ENCODE data around the gene TMEM191C.
"Not testable (repeated sequence)": the region's sequence is repeated elsewhere in the genome, so short reads cannot be mapped to it uniquely, and the experiment has no call there.

The TMEM191C gene

DNA sequence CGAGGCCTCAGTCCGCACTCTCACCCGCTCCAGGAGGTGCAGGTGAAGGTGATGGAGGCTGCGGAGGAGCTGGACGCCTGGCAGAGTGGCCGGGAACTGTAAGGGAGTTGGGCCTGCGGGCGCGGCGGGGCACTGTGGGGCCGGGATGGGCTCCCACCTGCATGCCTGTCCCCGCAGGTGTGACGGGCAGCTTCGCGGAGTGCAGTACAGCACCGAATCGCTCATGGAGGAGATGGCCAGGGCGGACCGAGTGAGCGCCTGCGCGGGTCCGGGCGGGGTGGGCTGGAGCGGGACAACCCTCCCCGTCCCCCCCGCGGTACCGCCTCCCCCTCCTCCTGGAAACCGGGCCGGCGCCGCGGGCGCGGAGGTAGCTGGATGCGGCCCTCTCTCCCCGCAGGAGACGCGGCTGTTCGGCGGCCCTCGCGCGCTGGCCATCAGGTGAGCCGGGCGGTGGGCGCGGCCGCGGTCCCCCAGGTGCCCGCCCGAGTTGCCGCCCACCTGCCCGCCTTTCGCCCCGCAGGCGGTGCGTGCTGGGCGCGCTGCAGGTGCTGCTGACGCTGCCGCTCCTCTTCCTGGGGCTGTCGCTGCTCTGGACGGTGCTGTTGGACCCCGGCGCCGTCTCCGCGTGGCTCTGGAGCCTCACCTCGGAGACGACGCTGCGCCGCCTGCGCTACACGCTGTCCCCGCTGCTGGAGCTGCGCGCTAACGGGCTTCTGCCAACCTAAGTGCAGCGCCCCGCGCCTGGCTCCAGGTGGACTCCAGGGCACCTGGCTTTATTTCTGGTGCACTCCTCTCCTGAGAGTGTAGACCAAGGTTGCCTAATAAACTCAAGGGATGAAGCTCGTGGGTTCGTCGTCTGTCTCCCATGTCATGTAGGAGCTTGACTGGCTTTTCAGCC is 2.2 kb downstream of the TMEM191C start:
- not testable (repeated sequence) for H3K27me3 Mint-ChIP-seq (ENCODE audit: low read depth, poor library complexity); H3K4me1 Mint-ChIP-seq; H3K4me3 Mint-ChIP-seq; H3K36me3 Mint-ChIP-seq (ENCODE audit: low read depth); DNase-seq; H3K9me3 Mint-ChIP-seq; H3K27ac Mint-ChIP-seq

DNA sequence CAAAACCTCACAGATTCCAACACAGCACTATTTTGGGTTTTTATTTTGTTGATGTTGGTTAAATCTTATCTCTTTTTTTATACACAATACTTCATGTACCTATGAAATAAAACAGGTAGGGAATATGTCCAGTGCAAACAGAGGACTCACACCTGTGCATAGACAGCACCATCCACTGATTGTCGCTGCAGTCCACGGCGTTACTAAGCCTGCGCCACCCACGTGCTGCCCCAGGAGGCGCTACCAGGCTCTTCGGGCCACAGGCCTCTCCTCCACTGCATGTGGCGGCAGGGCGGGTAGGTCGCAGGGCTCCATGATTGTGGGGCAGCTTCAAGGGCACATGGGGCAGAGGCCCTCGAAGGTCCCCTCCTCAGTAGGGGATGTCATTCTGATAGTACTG is 5.8 kb downstream of the TMEM191C start:
- DNase-seq; H3K27me3 Mint-ChIP-seq (ENCODE audit: low read depth, poor library complexity); H3K4me3 Mint-ChIP-seq; H3K9me3 Mint-ChIP-seq; H3K36me3 Mint-ChIP-seq (ENCODE audit: low read depth); H3K27ac Mint-ChIP-seq; H3K4me1 Mint-ChIP-seq: not testable (repeated sequence)

DNA sequence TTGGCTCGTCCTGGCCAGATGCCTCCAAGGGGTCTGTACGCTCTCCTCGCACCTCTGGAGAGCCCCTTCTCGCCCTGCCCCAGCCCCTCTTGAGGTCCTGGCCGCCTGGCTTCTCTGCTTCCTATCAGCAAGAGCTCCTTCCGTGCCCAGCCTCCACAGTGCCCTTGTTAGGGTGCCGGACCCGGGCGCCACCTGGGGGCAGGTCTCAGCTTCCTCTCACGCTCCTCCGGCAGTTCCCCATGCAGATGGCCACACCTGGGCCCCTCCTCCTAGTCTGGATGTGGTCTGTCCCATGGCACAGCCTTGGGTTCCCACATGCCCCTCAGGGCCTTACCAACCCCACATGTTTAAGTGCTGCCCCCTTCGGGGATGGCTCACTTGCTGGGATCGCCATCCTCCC is 6.5 kb downstream of the TMEM191C start:
- H3K36me3 Mint-ChIP-seq (ENCODE audit: low read depth); H3K4me3 Mint-ChIP-seq; H3K27ac Mint-ChIP-seq; DNase-seq; H3K27me3 Mint-ChIP-seq (ENCODE audit: low read depth, poor library complexity); H3K9me3 Mint-ChIP-seq; H3K4me1 Mint-ChIP-seq: not testable (repeated sequence)

DNA sequence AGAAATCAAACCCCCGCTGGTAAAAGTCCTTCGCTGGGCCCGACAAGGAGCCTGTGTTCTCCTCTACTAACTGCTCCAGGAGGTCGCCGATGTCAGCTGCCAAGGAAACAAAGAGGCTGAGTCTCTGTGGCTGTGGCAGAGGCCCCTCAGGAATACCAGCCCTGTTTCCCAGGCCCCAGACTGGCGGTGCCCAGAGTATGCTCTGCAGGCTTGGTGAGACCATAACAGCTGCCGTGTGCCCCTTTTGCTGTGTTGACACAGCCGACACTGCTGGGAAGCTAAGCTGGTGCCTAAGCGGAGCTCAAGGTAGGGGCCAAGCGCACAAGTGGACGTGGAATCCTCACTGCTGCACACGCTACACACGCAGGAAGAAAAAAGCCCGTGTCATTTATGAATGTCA is 16.9 kb downstream of the TMEM191C start:
- H3K4me3 Mint-ChIP-seq; DNase-seq; H3K27ac Mint-ChIP-seq; H3K27me3 Mint-ChIP-seq (ENCODE audit: low read depth, poor library complexity); H3K4me1 Mint-ChIP-seq; H3K36me3 Mint-ChIP-seq (ENCODE audit: low read depth); H3K9me3 Mint-ChIP-seq: not testable (repeated sequence)

DNA sequence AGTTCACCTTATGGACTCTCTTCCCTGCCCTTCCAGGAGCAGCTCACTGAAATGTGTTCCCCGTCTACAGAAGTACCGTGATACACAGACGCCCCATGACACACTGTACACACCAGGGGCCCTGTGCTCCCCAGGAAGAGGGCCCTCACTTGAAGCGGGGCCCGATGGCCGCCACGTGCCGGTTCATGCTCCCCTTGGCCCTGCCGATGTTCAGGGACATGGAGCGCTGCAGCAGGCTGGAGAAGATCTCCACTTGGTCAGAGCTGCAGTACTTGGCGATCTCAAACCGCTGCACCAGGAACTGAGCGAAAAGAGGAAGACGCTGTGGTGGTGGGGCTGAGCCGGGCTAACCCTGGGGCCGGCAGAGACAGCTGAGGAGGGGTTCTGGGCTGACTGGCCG is 20.5 kb downstream of the TMEM191C start:
- H3K27me3 Mint-ChIP-seq (ENCODE audit: low read depth, poor library complexity); H3K9me3 Mint-ChIP-seq; H3K4me1 Mint-ChIP-seq; DNase-seq; H3K4me3 Mint-ChIP-seq; H3K36me3 Mint-ChIP-seq (ENCODE audit: low read depth); H3K27ac Mint-ChIP-seq: not testable (repeated sequence)

DNA sequence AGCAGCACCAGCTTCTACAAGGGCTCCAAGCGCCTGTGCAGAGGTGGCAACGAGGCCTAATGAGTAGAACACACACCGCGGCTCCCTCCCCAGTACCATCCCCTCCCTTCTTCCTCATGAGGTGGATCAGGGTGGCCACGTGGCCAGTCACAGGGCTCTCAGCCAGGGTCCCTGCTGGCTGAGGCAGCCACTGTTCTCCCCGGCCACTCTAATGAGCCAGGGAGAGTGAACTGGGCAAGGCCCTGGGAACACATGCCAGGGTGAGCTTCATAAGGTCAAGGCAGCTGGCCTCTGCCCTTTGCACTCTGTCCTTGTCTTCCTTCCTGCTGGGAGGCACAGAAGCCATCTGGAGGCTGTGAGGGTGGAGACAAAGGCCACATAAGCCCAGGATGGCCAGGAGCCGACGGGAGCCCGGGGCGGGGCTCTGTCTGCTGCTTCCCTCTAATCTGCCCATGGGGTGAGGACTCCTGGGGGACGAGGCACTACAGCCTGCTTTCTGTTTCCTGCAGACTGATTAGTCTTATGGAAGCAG is 22.0 kb downstream of the TMEM191C start:
- H3K4me1 Mint-ChIP-seq; DNase-seq; H3K4me3 Mint-ChIP-seq; H3K27me3 Mint-ChIP-seq (ENCODE audit: low read depth, poor library complexity); H3K27ac Mint-ChIP-seq; H3K9me3 Mint-ChIP-seq; H3K36me3 Mint-ChIP-seq (ENCODE audit: low read depth): not testable (repeated sequence)

DNA sequence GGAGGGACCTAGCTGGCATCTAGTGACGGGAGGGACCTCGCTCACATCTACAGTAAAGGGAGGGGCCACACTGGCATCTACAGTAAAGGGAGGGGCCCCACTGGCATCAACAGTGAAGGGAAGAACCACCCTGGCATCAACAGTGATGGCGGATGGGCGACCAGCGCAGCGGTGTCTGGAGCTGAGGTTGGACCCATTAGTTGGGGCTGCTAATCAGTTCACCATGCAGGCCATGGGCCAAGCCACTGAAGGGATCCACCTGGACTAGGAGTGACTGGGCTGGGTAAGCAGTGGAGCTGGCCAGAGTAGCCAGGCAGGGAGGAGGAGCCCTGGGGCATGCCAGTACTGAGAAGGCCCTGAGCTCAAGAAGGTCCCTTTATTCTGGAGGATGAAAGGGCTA is 23.4 kb downstream of the TMEM191C start:
- H3K36me3 Mint-ChIP-seq (ENCODE audit: low read depth); H3K4me1 Mint-ChIP-seq; H3K4me3 Mint-ChIP-seq; DNase-seq; H3K27me3 Mint-ChIP-seq (ENCODE audit: low read depth, poor library complexity); H3K27ac Mint-ChIP-seq; H3K9me3 Mint-ChIP-seq: not testable (repeated sequence)

DNA sequence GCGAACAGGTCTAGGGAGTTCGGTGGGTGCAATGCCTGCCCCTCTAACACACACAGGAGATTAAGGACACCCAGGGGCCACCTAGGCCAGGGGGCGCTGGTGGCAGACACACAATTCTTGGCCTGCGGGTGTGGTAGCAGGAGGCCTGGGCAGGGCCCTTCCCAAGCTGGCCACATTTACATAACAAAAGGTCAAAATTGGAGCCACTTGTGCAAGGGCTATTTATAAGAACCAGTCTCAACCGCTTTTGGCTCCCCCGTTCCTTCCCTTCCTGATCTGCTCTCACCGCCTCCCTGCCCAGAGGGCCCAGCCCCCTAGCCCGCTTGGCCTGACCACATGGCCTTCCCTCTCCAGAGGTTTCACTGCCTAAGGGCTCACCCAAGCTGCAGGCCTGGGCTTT is 25.1 kb downstream of the TMEM191C start:
- not testable (repeated sequence) for H3K4me1 Mint-ChIP-seq; H3K9me3 Mint-ChIP-seq; DNase-seq; H3K27me3 Mint-ChIP-seq (ENCODE audit: low read depth, poor library complexity); H3K4me3 Mint-ChIP-seq; H3K27ac Mint-ChIP-seq; H3K36me3 Mint-ChIP-seq (ENCODE audit: low read depth)

DNA sequence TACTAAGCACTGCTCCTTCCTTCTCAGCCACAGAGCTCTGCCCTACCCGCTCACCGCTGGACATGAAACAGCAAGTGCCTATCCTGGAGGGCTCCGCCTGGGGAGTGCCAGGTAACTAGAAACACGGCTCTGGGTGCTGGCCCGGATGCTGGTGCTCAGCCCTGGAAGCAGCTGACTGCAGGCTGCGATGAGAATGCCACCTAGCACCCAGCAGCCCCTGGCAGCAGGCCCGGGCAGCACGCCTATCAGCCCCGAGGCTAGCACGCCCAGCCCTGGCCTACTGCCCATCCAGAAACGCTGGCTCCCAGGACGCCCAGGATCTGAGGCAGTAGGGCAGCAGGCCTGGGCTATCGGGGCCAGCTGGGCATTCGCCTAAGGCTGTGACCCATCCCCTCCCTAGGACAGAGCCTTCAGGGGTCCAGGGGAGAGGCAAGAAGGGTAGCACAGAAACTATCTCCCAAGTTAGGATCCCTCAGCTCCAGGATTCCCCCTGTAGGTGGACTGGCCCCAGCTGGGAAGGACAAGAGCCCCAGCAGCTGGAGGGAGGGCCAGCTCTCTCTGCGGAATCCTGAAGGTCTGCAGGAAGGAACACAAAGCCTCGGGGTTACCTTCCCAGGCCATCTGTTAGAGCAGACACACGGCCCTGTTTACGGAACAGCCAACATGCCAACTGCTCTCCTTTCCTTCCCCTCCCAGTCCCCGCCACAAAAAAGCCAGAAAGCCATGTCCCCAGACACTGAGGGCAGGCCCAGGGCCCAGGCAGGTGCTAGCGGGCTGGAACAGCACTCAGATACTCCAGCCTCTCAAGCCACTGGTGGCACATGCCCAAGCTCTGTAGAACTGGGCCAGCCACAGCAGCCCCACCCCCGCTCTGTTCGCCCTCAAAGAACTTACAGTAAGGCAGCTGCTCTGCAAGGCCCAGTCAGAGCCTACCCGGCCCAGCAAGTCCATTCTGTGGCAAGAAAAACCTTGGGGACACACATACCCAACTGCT is 26.9 kb downstream of the TMEM191C start:
- H3K4me1 Mint-ChIP-seq; H3K9me3 Mint-ChIP-seq; H3K4me3 Mint-ChIP-seq; H3K36me3 Mint-ChIP-seq (ENCODE audit: low read depth); H3K27ac Mint-ChIP-seq; DNase-seq; H3K27me3 Mint-ChIP-seq (ENCODE audit: low read depth, poor library complexity): not testable (repeated sequence)

DNA sequence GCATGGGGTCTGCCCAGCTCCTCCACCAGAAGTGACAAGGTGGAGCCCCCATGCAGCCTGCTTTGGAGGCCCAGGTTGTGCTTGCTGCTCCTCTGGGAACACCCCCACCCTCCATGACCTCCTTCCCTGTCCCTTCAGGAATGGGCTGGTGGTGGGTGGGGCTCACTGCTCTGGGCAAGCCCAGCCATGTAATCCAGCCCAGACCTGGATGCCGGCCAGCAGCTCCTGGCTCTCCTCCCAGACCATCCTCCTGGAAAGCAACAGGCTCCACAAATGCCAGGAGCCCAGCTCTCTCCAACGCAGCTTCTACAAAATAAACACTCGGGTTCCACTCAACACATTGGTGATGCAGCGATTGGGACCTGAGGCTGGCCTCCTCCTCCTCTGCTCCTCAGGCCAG is 30.8 kb downstream of the TMEM191C start:
- DNase-seq; H3K27ac Mint-ChIP-seq; H3K4me1 Mint-ChIP-seq; H3K4me3 Mint-ChIP-seq; H3K9me3 Mint-ChIP-seq; H3K36me3 Mint-ChIP-seq (ENCODE audit: low read depth); H3K27me3 Mint-ChIP-seq (ENCODE audit: low read depth, poor library complexity): not testable (repeated sequence)

DNA sequence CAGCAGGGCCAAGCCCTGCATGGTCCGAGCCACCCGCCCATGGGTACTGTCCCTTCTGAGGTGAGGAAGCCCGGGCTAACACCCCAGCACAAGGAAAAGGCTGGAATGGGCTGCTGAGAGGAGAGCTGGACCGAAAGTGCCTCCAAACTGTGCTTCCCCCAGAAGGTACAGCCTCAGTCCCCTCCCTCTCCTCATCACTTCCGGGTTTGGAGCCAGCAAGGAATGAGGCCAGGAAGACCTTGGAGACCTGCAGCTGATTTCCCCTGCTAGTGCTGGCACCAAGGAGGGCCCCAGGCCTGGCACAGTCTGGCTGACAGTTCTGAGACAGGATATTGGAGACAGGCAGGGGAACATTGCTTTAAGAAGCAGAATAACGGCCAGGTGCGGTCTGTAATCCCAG is 31.3 kb downstream of the TMEM191C start:
- not testable (repeated sequence) for H3K36me3 Mint-ChIP-seq (ENCODE audit: low read depth); H3K27ac Mint-ChIP-seq; H3K4me3 Mint-ChIP-seq; DNase-seq; H3K4me1 Mint-ChIP-seq; H3K27me3 Mint-ChIP-seq (ENCODE audit: low read depth, poor library complexity); H3K9me3 Mint-ChIP-seq

DNA sequence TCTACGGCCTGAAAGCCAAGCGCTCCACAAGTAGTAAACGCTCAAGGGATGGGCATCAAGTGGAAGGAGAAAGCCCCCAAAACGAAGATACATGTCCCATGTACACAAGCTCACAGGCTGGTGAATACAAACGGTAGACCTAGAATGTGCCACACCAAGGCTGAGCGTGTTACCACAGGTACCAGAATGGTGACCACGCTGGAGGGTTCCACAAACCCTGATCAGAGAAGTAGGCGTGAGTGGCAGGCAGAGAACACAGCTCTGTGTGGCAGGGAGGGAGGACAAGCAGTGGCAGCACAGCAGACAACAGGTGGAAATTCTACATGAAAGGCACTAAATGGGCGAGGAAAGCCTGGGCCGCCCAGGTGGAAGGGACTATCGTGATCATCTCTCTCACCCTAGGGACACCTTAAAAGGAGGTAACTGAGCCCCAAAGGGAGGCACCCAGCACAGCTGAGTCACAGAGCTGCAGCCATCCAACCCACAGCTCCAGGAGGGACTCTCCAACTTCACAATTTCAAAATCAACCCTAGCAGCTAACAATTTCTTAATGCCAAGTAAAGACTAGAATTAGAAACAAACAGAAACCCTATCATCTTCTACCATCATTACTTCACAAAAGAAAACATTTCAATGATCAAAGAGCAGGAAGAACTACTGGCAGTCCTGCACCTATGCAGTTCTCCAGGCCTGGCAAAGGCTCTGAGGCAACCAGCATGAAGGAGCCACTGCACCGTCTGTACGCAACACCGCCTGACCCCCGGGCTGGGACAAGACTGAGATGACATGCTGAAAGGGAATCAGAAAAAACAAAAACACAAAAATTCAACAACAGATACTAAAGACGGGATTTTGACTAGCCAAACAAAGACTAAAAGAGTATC is 32.7 kb downstream of the TMEM191C start:
- H3K4me3 Mint-ChIP-seq = not testable (repeated sequence)

DNA sequence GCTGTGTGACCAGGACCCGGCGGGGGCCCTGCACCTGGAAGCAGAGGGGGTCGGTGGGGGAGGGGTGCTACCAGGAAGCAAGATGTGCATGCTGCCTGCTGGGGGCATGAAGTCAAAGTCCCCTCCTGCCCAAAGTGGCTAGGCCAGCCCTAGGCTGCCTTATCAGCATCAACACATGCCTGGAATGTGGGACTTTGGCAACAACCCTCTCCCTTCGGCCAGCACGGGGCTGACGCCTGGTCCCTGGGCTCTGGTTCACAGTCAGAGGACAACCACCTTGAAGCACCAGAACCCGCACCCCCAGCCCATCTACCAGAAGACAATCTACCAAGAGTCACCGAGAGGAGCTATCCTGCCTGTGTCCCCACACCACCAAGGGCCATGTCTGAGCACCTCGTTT is 43.2 kb downstream of the TMEM191C start:
- DNase-seq; H3K4me1 Mint-ChIP-seq; H3K4me3 Mint-ChIP-seq; H3K9me3 Mint-ChIP-seq; H3K27ac Mint-ChIP-seq; H3K36me3 Mint-ChIP-seq (ENCODE audit: low read depth); H3K27me3 Mint-ChIP-seq (ENCODE audit: low read depth, poor library complexity): not testable (repeated sequence)

More for the DNA sequence above, 32.7 kb downstream of the TMEM191C start:
- not testable (repeated sequence) for H3K36me3 Mint-ChIP-seq (ENCODE audit: low read depth); H3K9me3 Mint-ChIP-seq; H3K27me3 Mint-ChIP-seq (ENCODE audit: low read depth, poor library complexity); H3K4me1 Mint-ChIP-seq; DNase-seq; H3K27ac Mint-ChIP-seq

DNA sequence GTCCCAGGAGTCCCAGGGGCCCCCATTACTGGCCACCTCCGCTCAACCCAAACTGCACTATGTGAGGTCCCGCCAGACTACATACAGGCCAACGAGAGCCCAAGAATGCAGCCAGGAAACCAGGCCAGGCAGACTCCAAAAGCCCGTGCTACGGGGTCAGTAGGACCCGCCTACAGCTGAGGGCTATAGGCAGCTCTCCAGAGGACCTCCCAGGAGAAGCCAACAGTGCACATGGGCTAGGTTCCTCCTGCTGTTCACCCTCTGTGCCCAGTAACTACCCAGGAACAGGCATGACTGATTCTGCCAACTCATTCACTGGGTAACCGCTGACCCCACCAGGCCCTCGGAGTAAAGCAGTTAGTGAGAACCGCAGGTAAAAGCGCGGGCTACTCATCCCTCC is 44.8 kb downstream of the TMEM191C start:
- DNase-seq = peak; percentile 0
- not testable (repeated sequence) for H3K27me3 Mint-ChIP-seq (ENCODE audit: low read depth, poor library complexity); H3K27ac Mint-ChIP-seq; H3K4me3 Mint-ChIP-seq; H3K36me3 Mint-ChIP-seq (ENCODE audit: low read depth); H3K9me3 Mint-ChIP-seq; H3K4me1 Mint-ChIP-seq
